NCI-H2107 treated with DMSO at 0.1 percent for 48 hours (cell line): ENCODE data around the gene SS18L1.
"Not testable (repeated sequence)": the region's sequence is repeated elsewhere in the genome, so short reads cannot be mapped to it uniquely, and the experiment has no call there.

ENCODE experiments used
- DNase-seq: peaks from one replicate; lab custom pipeline; 2025; ENCODE audit not compliant: unreplicated experiment; lab: John Stamatoyannopoulos, UW

The SS18L1 gene

GRCh38 chr20:62136283-62137091 lies 7.1 kb upstream of the SS18L1 start:
- peak; percentile 30 for DNase-seq

GRCh38 chr20:62137092-62137384 lies 6.5 kb upstream of the SS18L1 start:
- DNase-seq: no peak

GRCh38 chr20:62137478-62138203 lies 5.9 kb upstream of the SS18L1 start:
- no peak for DNase-seq

GRCh38 chr20:62138204-62138543 lies 5.4 kb upstream of the SS18L1 start:
- DNase-seq: no peak

GRCh38 chr20:62138912-62139311 lies 4.7 kb upstream of the SS18L1 start:
- no peak for DNase-seq

- no peak for DNase-seq
Measured at GRCh38 chr20:62139636-62140035, 3.9 kb upstream of the SS18L1 start.

GRCh38 chr20:62141043-62141396 lies 2.5 kb upstream of the SS18L1 start:
- no peak for DNase-seq

- DNase-seq: peak; percentile 44
Measured at GRCh38 chr20:62141397-62142251, 1.9 kb upstream of the SS18L1 start.

- no peak for DNase-seq
Measured at GRCh38 chr20:62142252-62143080, 1.1 kb upstream of the SS18L1 start.

GRCh38 chr20:62143957-62144825 lies 622 bp downstream of the SS18L1 start:
- DNase-seq: peak; percentile 12

GRCh38 chr20:62145688-62146018 lies 2.1 kb downstream of the SS18L1 start:
- DNase-seq: no peak

- DNase-seq: no peak
Measured at GRCh38 chr20:62146019-62146755, 2.6 kb downstream of the SS18L1 start.

GRCh38 chr20:62147125-62147524 lies 3.6 kb downstream of the SS18L1 start:
- no peak for DNase-seq

GRCh38 chr20:62147528-62147927 lies 4.0 kb downstream of the SS18L1 start:
- no peak for DNase-seq

GRCh38 chr20:62148383-62148782 lies 4.8 kb downstream of the SS18L1 start:
- not testable (repeated sequence) for DNase-seq

- DNase-seq: no peak
Measured at GRCh38 chr20:62148908-62149314, 5.3 kb downstream of the SS18L1 start.

- no peak for DNase-seq
Measured at GRCh38 chr20:62149532-62150309, 6.2 kb downstream of the SS18L1 start.

GRCh38 chr20:62150310-62150575 lies 6.7 kb downstream of the SS18L1 start:
- DNase-seq: no peak

GRCh38 chr20:62151225-62151624 lies 7.7 kb downstream of the SS18L1 start:
- DNase-seq: no peak
